ENCODE results near the gene CHMP6.

The CHMP6 gene

GRCh38 chr17:80995131-80995530, 3.5 kb downstream of the CHMP6 start:
- no peak for DNase-seq

DNA sequence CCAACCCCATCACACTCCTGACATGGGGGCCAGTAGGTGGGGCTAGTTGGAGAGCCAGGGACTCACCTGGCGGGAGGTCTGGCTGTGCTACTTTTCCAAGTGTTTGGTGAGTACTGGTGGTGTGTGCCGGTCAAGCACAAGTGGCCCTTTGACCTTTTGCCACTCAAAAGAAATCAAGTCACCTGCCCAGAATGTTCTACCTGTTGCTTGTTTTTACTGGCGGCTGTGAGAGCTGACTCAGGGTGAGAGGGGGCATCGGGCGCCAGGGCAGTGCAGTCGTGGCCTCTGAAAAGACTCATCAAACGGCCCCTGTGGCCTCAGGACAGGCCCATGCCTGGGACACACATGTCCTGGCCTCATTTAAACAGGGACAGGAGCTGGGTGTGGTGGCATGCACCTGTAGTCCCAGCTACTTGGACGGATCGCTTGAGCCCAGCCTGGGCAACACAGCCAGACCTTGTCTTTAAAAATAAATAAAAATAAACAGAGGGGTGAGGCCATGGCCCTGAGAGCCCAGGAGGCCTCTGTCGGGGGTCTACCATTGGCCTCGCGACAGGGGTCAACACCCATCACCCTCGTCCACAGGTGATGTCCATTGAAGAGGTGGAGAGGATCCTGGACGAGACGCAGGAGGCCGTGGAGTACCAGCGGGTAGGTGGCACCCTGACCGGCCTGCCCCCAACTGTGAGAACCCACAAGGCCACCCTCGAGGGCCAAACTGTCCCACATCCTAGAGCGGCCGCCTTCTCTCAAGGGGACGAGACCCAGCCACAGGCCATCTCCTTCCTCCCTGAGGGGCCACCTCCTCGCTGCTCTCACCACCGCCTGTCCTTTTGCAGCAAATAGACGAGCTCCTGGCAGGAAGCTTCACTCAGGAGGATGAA, 5.0 kb downstream of the CHMP6 start:
- no peak for DNase-seq

DNA sequence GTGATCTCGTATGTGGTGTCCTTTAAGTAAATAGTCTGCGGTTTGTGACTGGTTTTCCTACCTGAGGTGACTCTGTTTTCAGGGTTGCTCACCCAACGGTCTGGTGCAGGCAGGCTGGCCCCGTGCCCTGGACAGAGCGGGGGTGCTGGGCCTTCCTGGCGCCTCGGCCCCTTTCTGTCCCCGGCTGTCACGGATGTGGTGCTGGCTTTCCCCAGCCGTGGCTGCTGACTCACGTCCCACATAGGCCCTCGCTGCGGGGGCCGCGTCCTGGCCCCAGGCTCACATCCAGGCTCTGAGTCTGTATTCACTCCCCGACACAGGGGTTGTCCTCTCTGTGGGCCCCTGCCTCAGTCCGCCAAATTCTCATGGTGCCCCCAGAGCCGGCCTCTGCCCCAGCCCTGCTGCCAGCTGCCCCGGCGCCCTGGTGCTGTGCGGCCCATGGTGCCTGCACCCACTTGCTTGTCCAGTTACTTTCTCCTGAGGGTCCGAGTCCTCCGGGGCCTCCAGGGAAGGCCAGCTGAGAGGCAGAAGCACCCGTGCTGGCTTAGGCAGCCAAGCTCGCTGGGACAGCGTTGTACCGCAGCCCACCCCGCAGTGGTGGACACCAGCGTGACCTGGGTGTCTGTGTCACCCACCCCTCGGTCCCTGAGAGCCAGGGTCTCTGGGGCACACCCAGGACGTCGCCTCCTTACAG, 5.9 kb downstream of the CHMP6 start:
- no peak for DNase-seq

DNA sequence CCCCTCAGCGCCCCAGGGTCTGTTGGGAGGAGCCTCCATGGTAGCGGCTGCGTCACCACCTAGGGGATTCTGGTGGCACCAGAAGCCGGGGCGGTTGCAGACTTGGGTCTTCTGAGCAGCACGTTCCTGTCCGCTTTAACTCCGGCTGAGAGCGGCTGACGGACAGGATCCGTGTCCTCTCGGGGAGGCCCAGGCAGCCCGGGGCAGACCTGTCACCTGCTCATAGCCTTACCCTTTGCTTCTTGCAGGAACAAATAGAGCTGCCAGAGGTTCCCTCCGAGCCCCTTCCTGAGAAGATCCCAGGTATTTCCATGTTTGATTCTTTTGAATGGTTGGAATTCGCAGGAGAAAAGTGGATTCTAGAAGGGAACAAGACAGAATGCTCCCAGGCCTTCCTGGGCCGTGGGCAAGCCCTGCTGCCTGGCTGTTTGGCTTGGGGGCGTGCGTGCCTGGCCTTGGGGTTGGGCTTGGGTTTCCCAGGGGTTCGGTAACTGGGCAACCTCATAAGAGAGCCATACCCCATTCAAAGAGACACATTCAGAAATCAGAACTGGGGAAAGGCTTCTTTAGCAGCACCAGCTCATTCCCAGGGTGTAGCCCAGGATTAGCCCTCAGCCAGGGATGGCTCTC, 6.6 kb downstream of the CHMP6 start:
- DNase-seq: no peak

GRCh38 chr17:80998748-80999535, 7.3 kb downstream of the CHMP6 start:
- no peak for DNase-seq

- no peak for DNase-seq
Observed at GRCh38 chr17:80999536-81000333, 8.1 kb downstream of the CHMP6 start.

GRCh38 chr17:81000334-81000630, 8.6 kb downstream of the CHMP6 start:
- DNase-seq: no peak

DNA sequence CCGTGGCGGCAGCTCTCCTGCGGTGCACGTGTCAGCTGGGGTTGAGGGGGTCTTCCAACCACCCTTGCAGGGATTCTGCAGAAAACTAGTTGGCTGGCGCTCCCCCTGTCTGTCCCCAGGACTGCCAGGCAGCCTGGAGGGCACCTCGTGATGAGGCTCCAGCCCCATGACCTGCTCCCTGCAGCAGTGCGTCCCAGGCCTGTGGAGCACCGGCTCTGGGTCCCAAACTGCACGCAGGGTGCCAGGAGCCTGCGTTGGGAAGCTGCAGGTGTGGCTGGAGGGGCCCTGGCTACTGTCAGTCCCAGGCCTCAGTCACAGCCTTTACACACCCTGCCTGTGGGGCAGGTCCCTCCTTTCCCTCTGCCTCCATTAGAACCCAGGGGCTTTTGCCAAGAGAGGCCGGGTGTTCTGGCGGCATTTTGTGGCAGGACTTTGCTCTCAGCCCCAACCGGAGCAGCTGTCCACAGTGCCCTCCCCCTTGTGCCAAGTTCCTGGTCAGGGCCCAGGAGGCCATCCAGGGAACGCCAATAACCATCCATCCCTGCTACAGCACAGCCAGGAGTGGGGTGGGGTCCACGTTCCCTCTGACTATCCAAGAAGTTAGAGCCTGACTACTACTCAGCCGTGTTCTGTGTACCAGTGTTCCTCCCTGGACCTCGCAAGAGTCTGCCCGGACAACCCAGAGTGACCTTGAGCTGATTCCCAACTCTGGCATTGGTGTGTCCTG, 9.2 kb downstream of the CHMP6 start:
- DNase-seq: no peak

- no peak for DNase-seq
Observed at GRCh38 chr17:81002013-81002384, 10.4 kb downstream of the CHMP6 start.

- DNase-seq: peak in 1 of 2 donors; percentile 30
Observed at GRCh38 chr17:81002409-81003361, 11.0 kb downstream of the CHMP6 start.

- no peak for DNase-seq
Observed at GRCh38 chr17:81003711-81004475, 12.3 kb downstream of the CHMP6 start.

DNA sequence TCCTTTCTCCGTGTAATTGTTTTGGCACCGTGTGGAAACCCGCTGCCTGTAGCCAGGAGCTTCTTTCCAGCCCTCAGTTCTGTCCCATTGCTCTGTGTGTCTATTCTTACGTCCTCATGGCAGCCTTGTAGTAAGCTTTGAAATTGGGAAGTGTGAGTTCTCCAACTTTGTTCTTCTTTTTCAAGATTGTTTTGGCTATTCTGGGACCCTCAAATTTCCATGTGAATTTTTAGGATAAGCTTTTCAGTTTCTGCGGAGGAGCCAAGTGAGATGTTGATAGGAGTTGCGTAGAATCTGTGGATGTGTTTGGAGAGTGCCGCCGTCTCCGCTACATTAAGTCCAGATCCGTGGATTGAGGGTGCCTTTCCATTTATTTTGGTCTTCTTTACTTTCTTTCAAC, 15.2 kb downstream of the CHMP6 start:
- no peak for DNase-seq

DNA sequence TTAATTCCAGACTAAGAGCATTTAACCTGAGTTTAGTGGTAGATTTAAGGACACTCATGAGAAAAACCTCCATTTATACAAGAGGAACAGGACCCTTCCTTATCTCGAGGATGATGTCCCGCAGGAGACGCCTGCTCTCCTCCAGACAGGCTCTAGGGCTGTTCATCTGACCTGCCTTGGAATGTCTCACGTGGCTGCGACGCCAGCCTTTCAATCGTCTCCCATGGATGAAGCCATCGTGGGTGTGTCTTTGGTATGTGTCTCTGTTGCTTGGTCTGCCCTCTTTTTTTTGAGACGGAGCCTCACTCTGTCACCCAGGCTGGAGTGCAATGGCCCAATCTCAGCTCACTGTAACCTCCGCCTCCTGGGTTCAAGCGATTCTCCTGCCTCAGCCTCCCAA, 16.5 kb downstream of the CHMP6 start:
- DNase-seq: no peak

DNA sequence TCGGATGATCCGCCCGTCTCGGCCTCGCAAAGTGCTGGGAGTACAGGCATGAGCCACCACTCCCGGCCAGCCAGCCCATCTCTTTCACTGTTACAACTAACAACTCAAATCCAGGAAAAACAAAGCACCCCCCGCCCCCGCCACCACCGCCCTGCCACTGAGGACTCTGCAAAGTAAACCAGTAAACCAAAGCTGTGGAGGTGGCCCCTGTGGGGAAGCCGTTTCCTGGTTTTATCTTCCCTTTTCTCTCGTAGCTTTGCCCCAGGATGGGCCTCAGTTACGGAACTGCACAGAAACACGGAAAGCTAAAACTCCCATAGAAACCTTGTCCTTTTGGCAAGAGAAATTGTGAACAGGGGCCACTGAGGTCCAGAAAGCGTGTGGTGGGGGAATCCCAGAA, 17.5 kb downstream of the CHMP6 start:
- no peak for DNase-seq

- no peak for DNase-seq
Observed at GRCh38 chr17:81010935-81011334, 19.3 kb downstream of the CHMP6 start.

- no peak for DNase-seq
Observed at GRCh38 chr17:81011951-81012350, 20.3 kb downstream of the CHMP6 start.

GRCh38 chr17:81012574-81013447, 21.2 kb downstream of the CHMP6 start:
- DNase-seq: no peak

DNA sequence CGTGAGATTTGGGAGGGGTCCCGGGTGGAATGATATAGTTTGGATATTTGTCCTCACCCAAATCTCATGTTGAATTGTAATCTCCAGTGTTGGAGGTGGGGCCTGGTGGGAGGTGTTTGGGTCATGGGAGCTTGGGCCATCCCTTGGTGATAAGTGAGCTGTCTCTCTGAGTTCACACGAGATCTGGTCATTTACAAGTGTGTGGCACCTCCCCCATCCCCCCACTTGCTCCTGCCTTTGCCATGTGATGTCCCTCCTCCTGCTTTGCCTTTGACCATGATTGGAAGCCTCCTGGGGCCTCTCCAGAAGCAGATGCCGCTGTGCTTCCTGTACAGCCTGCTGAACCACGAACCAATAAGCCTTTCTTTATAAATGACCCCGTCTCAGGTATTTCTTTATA, 22.0 kb downstream of the CHMP6 start:
- no peak for DNase-seq

DNA sequence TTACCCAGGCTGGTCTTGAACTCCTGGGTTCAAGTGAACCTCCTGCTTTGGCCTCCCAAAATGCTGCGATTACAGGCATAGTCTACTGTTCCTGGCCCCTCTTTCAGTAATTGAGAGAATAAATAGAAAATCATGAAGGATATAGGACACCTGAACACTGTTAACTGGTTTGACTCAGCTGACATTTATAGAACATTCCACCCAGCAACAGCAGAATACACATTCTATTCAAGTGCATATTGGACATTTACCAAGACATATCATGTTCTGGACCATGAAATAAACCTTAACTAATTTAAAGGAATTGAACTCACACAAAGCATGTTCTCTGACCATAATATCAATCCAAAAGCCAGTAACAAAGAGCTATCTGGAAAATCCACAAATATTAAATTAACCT, 23.5 kb downstream of the CHMP6 start:
- DNase-seq: no peak
